ENCODE results near the gene MAML3.
A peak's percentile ranks its signal among the peaks of the same experiment; 100 is the strongest.
"Not testable (repeated sequence)": the region's sequence is repeated elsewhere in the genome, so short reads cannot be mapped to it uniquely, and the experiment has no call there.

MAML3 gene

GRCh38 chr4:139721789-139722188 is 432.2 kb downstream of the MAML3 start:
- no peak for DNase-seq (ENCODE audit: low spot score)

DNA sequence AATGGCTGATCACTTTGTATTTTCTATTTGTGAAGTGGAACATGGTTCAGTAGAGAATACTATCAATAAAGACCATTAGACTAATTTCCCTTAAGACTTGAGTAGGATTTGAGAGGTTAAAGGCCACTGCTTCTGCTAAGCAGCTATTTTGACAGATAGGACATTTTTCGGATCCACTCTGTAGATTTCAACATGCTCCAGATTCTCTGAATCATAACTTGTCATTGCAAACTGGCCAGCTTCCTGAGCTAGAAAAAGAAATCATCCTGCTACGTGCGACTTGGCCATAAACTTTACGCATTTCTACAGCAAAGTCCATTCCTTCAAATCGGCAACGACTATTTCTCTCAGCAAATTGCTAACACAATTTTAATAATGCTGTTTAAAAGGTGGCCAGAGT is 433.2 kb downstream of the MAML3 start:
- DNase-seq (ENCODE audit: low spot score), result no peak

- DNase-seq (ENCODE audit: low spot score), result no peak
Measured at GRCh38 chr4:139719381-139720101, 434.4 kb downstream of the MAML3 start.

DNA sequence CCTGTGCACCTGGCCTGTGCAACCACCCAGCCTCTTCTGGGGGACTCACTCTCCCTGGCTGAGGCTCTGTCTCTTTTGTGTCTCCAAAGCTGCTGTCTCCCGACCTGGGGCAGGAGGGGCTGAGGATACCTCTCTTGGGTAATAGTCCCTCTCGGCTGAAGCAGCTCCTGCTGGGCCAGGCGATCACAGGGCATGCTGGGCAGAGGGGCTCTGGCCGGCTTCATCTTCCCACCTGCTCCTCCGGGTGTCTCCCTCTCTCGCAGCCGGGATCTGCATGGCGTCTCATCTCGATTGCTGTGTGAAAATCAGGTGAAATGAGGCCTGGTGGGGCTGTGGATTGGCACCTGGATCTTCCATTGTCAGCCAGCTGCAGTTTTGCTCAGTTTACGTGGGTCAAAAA is 435.2 kb downstream of the MAML3 start:
- no peak for DNase-seq (ENCODE audit: low spot score)

DNA sequence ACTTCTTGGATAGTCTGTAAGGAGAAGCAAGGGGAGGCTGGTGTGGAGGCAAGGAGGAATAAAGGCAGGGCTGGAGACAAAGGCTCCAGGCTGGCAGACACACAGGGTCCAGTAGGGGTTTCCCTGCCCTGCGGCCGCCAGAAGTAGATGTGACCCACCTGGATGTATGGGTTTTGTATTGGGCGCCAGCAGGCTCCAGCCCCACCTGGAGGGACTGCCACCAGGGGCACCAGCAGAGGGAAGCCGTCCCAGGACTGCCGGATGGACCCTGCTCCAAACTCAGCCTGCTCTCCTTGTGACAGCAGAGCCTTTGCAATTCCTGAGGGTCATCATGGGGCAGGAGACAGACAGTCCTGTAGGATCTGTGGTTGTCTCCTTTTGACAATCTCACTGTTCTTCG is 435.6 kb downstream of the MAML3 start:
- no peak for DNase-seq (ENCODE audit: low spot score)

DNA sequence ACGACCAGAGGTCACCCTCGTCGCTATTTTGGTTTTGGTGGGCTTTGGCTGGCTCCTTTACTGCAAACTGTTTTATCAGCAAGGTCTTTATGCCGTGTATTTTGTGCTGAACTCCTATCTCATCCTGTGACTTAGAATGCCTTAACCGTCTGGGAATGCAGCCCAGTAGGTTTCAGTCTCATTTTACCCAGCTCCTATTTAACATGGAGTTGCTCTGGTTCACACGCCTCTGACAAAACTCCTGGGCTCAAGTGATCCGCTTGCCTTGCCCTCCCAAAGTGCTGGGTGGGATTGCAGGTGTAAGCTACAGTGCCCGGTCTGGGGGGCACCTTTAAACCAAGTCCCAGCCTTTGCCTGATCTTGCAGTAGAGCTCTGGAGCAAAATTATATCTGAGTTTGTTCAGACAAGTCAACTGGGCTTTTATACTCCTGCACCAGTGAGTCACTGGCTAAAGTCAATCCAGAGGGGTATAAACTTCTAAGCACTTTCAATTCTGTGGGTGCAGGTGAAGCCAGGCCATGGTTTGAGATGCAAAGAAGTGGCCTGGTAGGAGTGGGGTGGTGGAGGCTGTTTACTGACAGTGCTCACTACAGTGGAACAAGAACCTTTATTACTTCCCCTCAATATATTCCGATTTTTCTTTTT is 438.1 kb downstream of the MAML3 start:
- DNase-seq (ENCODE audit: low spot score), result no peak

DNA sequence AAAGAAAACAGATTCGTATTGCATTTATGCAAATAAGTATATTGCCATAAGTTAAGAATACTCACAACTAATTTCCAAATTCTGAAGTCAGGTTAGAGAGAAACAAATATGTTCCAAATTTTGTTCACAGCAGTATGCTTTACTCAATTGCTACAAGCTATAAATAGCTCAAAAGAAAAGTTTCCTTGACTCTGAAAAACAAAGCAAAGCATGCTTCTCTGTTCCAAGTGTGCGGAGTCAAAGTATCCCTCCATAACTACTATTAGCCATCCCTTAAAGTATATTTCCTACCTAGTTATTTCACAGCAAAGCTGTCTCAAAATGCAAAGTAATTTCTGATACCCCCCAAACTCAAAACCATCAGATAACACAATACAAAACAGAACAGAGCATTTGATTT is 441.1 kb downstream of the MAML3 start:
- DNase-seq (ENCODE audit: low spot score), result no peak

- peak; percentile 25 for DNase-seq (ENCODE audit: low spot score)
Measured at GRCh38 chr4:139711461-139711860, 442.5 kb downstream of the MAML3 start.

DNA sequence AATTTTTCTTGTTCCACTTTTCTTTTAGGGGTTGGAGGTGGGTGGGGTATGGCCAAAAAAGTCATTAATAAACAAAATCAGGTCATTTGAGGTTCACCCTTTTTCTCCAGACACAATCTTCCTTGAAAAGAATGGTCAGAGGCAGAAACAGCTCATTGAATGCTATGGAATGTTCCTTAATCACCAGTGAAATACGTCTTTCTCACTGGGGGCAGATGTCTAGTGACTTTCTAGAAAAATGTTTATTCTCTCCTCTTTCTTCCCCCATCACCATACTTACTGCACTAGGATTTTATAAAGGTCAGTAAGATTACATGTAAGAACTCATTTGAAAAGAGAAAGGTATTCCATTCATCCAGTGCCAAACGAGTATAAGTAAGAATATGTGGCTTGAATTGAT is 443.9 kb downstream of the MAML3 start:
- DNase-seq (ENCODE audit: low spot score), result no peak

DNA sequence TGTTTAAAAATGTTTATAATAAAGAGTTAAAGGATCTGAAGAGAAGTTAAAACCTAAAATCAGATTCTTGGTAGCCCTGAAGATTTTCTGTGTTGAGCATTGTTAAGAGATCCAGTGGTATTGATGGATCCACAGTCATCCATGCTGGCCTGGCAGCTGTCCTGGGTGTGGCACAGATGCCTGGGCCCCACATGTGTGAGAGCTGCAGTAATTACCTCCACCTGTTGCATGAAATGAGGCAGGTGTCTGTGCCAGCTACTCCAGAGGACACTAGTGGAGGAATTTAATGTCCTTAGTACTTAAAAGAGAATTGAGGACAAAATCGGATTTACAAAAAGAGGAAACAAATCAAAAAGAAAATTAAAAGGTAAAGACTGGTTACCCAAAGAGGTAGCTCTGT is 444.3 kb downstream of the MAML3 start:
- DNase-seq (ENCODE audit: low spot score), result no peak

GRCh38 chr4:139704915-139705485 is 449.0 kb downstream of the MAML3 start:
- DNase-seq (ENCODE audit: low spot score), result peak; percentile 43

DNA sequence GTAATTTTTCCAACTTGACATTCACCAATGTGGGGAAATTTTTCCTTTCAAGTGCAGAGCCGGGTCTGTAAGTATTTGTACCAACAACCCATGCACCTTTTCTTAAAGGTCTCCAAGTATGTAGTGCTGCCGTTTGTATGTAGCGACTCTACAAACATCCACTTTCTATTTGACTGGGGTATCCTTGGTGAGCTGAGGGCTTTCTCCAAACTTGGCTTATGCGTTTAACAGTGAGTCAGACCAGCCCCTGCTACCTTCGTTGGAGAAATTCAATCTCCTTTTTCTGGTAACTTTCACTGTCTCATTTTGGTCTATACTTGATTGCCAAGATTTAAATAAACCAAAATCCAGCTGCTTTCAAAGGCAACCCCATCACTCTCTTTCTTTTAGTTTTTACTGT is 453.4 kb downstream of the MAML3 start:
- DNase-seq (ENCODE audit: low spot score), result no peak

- DNase-seq (ENCODE audit: low spot score), result not testable (repeated sequence)
Measured at GRCh38 chr4:139698167-139698925, 455.6 kb downstream of the MAML3 start.

DNA sequence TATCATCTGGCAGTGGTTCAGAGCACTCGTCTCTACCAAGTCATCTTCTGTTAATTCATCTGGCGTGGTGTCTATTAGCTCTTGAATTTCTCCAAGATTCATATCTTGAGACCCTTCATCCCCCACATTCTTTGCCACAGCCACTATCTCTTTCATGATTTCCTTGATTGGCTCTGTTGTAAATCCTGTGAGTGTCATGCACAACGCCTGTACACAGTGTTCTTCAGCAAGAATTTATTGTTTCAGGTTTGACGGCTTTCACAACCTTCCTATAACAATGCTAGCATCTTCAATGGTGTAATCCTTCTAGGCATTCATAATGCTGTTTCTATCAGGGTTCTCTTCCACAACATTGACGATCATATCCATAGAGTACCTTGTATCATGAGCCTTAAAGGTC is 457.5 kb downstream of the MAML3 start:
- no peak for DNase-seq (ENCODE audit: low spot score)

- DNase-seq (ENCODE audit: low spot score), result no peak
Measured at GRCh38 chr4:139694522-139695107, 459.4 kb downstream of the MAML3 start.

- no peak for DNase-seq (ENCODE audit: low spot score)
Measured at GRCh38 chr4:139692309-139693012, 461.5 kb downstream of the MAML3 start.

DNA sequence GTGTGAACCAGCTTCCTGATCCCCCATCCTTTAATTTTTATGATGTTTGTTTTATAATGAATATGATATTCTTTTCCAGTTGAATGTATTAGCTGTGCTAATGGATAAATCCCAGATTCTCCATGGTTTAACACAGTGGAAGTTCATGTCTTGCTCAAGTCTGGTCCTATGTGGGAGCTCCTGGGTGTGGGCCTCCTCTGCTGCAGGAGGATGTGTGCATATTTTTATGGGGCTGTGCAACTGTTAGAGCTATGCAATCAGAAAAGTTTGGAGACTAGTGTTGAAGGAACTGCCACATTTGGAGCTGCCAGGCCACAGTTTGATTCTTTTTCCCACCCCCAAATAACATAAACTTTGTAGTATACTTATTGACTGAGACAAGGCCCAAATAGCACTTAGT is 463.6 kb downstream of the MAML3 start:
- no peak for DNase-seq (ENCODE audit: low spot score)

GRCh38 chr4:139689093-139689722 is 464.8 kb downstream of the MAML3 start:
- no peak for DNase-seq (ENCODE audit: low spot score)

DNA sequence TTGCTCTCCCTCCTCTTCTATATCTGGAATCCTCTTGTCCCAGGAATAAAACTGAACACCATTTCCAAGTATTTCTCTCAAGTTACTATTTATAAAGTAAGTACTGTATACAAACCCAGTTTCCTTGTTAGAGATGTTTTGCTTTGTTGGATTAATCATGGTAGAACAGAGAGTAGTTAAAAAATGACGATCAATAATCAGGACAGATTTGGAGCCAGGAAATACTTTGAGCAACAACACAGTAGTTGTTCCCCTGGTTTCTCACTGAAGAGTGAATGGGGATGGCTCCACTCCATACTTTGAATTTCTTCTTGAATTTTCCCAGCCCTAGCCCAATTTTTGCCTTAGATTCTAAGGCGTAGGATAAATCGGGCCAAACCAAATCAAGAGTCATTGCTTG is 467.0 kb downstream of the MAML3 start:
- DNase-seq (ENCODE audit: low spot score), result no peak

DNA sequence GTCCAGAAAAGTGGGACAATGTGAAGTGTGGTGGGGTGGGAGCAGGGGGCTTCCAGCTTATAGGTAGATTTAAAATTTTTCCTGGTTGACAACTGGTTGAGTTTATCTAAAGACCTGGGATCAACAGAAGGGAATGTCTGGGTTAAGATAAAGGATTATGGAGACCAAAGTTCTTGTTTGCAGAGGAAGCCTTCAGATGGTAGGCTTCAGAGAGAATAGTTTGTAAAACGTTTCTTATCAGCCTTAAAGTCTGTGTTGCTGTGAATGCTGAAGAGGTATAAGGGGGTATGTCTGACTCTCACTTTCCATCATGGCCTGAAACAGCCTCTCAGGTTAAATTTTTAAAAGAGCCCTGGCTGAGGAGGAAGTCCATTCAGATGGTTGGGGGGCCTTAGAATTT is 467.9 kb downstream of the MAML3 start:
- no peak for DNase-seq (ENCODE audit: low spot score)

- no peak for DNase-seq (ENCODE audit: low spot score)
Measured at GRCh38 chr4:139685180-139685579, 468.8 kb downstream of the MAML3 start.
